ENCODE data around the gene HNRNPH2.

GRCh38 chrX:101368800-101369199 is 39.2 kb upstream of the HNRNPH2 start:
- no peak for TF ChIP-seq POLR2A (IDR thresholded peaks at IDR 0.05; ENCODE audit: low read depth, low read length)
- TF ChIP-seq TAF1 (IDR thresholded peaks at IDR 0.05; ENCODE audit: borderline replicate concordance, low read depth, low read length), result no peak
- no peak for TF ChIP-seq POLR2AphosphoS5 (IDR thresholded peaks at IDR 0.05; ENCODE audit: low read depth, low read length)

All from GM12892 (cell line).